Type B pancreatic cell (in vitro differentiated cells): Measurements from ENCODE around the gene RPL23. TPM values are rescaled to one million over a fixed set of nuclear protein-coding genes. Genes with fewer than 3 reads are reported as not detected.
A peak's percentile ranks its signal among the peaks of the same experiment; 100 is the strongest.

ENCODE experiments used
- DNase-seq: peaks from one replicate; pipeline ENCODE4 v3.0.0; 2021; ENCODE audit warnings: mixed read lengths; ENCODE audit not compliant: unreplicated experiment; ENCODE audit errors: extremely low spot score
- H3K27ac Mint-ChIP-seq: 2 replicates; pipeline ENCODE4 v1.8.0; 2021; ENCODE audit warnings: mild to moderate bottlenecking, mixed read lengths
- H3K27me3 Mint-ChIP-seq: 2 replicates; pipeline ENCODE4 v1.8.0; 2021; ENCODE audit warnings: mixed read lengths
- H3K36me3 Mint-ChIP-seq: 2 replicates; pipeline ENCODE4 v1.8.0; 2021; ENCODE audit warnings: mixed read lengths
- H3K4me1 Mint-ChIP-seq: one replicate; pipeline ENCODE4 v1.8.0; 2021; ENCODE audit warnings: mixed read lengths; ENCODE audit not compliant: unreplicated experiment
- H3K4me3 Mint-ChIP-seq: 2 replicates; pipeline ENCODE4 v1.8.0; 2021; ENCODE audit warnings: mild to moderate bottlenecking, mixed read lengths
- H3K9me3 Mint-ChIP-seq: 2 replicates; pipeline ENCODE4 v1.8.0; 2021; ENCODE audit warnings: mixed read lengths
- CTCF ChIP-seq: fragments of 200-600 bp; sonication (generic); conservative IDR thresholded peaks from 2 replicates; pipeline ENCODE4 v1.5.0; 2021; ENCODE audit warnings: antibody characterized with exemption, mild to moderate bottlenecking
- total RNA-seq: library from RNA; stranded (reverse); gene quantifications from 2 replicates; pipeline ENCODE4 v1.2.1, GENCODE V29; 2021; ENCODE audit warnings: low replicate concordance

The RPL23 gene
- total RNA-seq, 1 donor from 2014 or later = 1,925 TPM

DNA sequence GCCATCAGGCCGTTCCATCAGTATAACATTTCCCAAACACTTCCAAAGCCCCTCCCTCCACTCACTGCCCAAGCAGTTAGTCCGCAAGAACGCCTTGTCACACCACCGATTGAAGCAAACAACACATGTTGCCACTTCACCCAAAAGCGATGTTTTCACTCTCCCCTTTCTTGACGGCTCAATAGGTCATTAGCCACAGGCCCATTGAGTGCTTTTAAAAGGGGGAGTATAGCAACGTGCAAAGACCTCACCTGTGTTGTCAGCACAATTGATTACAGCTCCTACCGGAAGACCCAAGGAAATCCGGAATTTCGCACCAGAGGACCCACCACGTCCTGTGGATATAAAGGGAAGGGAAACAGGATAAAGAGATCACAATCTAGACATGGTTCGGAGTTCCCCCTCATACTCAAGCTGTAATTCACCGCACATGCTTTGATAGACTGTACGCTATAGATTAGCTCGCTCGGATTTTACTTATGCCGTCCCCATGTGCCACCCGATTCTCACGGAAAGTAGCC is 690 bp downstream of the RPL23 start:
- TF ChIP-seq CTCF = no peak
- peak overlapping the region; percentile 97 for H3K4me3 Mint-ChIP-seq
- H3K27me3 Mint-ChIP-seq = no peaks in the 10 kb centered on the region
- DNase-seq = no peak
- H3K27ac Mint-ChIP-seq = peak overlapping the region; percentile 99
- H3K9me3 Mint-ChIP-seq = no peaks in the 10 kb centered on the region
- peaks cover 29% of the 10 kb centered on the region for H3K4me1 Mint-ChIP-seq
- peaks cover 56% of the 10 kb centered on the region for H3K36me3 Mint-ChIP-seq

GRCh38 chr17:38851434-38851833 is 2.1 kb downstream of the RPL23 start:
- TF ChIP-seq CTCF = no peak
- Mint-ChIP-seq H3K9me3 (no peaks in the 10 kb centered on the region), H3K36me3 (peaks cover 58% of the 10 kb centered on the region), H3K4me3 (peak overlapping the region; percentile 97), H3K27me3 (no peaks in the 10 kb centered on the region), H3K4me1 (peaks cover 29% of the 10 kb centered on the region), H3K27ac (peak overlapping the region; percentile 99)
- no peak for DNase-seq

- Mint-ChIP-seq H3K9me3 (no peaks in the 10 kb centered on the region), H3K27me3 (no peaks in the 10 kb centered on the region), H3K4me1 (peaks cover 29% of the 10 kb centered on the region), H3K4me3 (peak overlapping the region; percentile 97), H3K27ac (peak overlapping the region; percentile 79), H3K36me3 (peaks cover 58% of the 10 kb centered on the region)
- TF ChIP-seq CTCF = no peak
- DNase-seq = no peak
Measured at GRCh38 chr17:38850374-38850773, 3.1 kb downstream of the RPL23 start.

DNA sequence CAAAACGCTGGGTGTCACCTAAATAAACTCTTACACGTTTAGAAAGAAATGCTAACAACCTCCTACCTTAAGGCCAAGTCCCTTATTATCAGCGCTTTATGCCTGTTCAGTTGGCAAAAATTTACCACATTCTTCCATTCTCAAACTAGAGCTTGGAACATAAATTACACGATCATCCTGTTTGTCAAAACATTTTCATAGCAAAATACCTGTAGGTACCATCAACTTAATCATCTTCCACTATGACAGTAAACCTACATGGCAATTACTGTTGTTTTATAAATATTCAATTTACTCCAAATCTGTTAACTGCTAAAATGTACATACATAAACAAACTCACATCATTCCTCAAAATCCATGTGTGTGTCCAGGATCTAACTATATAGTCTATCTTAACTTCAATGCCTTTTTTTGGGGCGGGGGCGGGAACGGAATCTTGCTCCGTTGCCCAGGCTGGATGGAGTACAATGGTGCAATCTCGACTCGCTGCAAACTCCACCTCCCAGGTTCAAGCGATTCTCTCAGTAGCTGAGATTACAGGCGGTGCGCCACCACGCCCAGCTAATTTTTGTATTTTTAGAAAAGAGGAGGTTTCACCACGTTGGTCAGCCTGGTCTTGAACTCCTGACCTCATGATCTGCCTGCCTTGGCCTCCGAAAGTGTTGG is 4.4 kb downstream of the RPL23 start:
- H3K9me3 Mint-ChIP-seq = no peaks in the 10 kb centered on the region
- H3K4me1 Mint-ChIP-seq = peaks cover 29% of the 10 kb centered on the region
- H3K27me3 Mint-ChIP-seq = no peaks in the 10 kb centered on the region
- no peak overlapping the region for H3K27ac Mint-ChIP-seq
- no peak for DNase-seq
- TF ChIP-seq CTCF = no peak
- peaks cover 58% of the 10 kb centered on the region for H3K36me3 Mint-ChIP-seq
- H3K4me3 Mint-ChIP-seq = peak overlapping the region; percentile 61

- Mint-ChIP-seq H3K9me3 (no peaks in the 10 kb centered on the region), H3K36me3 (peaks cover 54% of the 10 kb centered on the region), H3K27me3 (no peaks in the 10 kb centered on the region), H3K4me1 (peaks cover 29% of the 10 kb centered on the region), H3K27ac (no peak overlapping the region), H3K4me3 (no peak overlapping the region)
- no peak for TF ChIP-seq CTCF
- DNase-seq = no peak
Measured at GRCh38 chr17:38848557-38848891, 5.0 kb downstream of the RPL23 start.
